ENCODE measurements around the gene LELP1.

DNA sequence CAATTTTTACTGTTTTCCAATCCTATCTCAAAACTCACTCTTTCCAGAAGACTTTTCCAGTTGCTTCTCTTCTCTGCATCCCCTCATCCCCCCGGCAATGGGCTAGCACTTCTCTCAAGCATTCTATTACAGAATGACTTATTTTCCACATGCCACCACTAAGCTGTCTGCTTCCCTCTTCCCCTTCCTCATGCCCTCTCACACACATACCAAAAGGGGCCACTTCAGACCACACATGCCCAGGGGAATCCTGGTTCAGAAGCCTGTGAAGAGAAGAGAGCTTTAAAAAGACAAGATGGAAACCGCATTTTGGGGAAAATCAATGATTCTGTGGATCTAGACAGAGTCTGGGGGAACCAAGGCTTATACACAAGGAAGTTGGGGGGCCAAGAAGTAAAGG, 47.9 kb downstream of the LELP1 start:
- no peak for TF ChIP-seq POLR2A (IDR thresholded peaks at IDR 0.05; ENCODE audit: low read depth, low read length)
- TF ChIP-seq, protein P1, sequence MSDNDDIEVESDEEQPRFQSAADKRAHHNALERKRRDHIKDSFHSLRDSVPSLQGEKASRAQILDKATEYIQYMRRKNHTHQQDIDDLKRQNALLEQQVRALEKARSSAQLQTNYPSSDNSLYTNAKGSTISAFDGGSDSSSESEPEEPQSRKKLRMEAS (IDR thresholded peaks at IDR 0.05; ENCODE audit: insufficient read depth, insufficient read length) = no peak
- TF ChIP-seq POLR2AphosphoS5 (IDR thresholded peaks at IDR 0.05; ENCODE audit: insufficient read depth, low read depth, low read length) = no peak
- TF ChIP-seq, protein P2, sequence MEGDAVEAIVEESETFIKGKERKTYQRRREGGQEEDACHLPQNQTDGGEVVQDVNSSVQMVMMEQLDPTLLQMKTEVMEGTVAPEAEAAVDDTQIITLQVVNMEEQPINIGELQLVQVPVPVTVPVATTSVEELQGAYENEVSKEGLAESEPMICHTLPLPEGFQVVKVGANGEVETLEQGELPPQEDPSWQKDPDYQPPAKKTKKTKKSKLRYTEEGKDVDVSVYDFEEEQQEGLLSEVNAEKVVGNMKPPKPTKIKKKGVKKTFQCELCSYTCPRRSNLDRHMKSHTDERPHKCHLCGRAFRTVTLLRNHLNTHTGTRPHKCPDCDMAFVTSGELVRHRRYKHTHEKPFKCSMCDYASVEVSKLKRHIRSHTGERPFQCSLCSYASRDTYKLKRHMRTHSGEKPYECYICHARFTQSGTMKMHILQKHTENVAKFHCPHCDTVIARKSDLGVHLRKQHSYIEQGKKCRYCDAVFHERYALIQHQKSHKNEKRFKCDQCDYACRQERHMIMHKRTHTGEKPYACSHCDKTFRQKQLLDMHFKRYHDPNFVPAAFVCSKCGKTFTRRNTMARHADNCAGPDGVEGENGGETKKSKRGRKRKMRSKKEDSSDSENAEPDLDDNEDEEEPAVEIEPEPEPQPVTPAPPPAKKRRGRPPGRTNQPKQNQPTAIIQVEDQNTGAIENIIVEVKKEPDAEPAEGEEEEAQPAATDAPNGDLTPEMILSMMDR (IDR thresholded peaks at IDR 0.05; ENCODE audit: extremely low read depth in 1 of 2, insufficient read depth in 1 of 2, low read depth in 1 of 2, low read length in 2 of 2) = no peak
- TF ChIP-seq EZH2 (IDR thresholded peaks at IDR 0.05; ENCODE audit: borderline replicate concordance, low read depth, low read length, severe bottlenecking) = no peak
- TF ChIP-seq GATA2 (IDR thresholded peaks at IDR 0.05; ENCODE audit: insufficient read depth, insufficient read length, low read depth, low read length) = no peak
- TF ChIP-seq FOS (IDR thresholded peaks at IDR 0.05; ENCODE audit: borderline replicate concordance, insufficient read depth, low read length) = no peak

Data from endothelial cell of umbilical vein (primary cell).